Ascending aorta (tissue), 2 donors: ENCODE data around the gene ZDHHC7. TPM values are rescaled to one million over a fixed set of nuclear protein-coding genes. Genes with fewer than 3 reads are reported as not detected.

Experiments
- DNase-seq, 2 donors: peaks; one replicate each; pipeline ENCODE4 v3.0.0-alpha.2; 2019; ENCODE audit warnings: low spot score in 2 of 2
- H3K27ac ChIP-seq, 2 donors: fragments of 200-600 bp; sonication (generic); one replicate each; pipeline ENCODE4 v1.5.1; 2016 to 2017; ENCODE audit warnings: mild to moderate bottlenecking in 1 of 2
- H3K27me3 ChIP-seq: fragments of 200-600 bp; sonication (generic); one replicate; pipeline ENCODE4 v1.5.1; 2017
- H3K36me3 ChIP-seq, 2 donors: fragments of 200-600 bp; sonication (generic); one replicate each; pipeline ENCODE4 v1.5.1; 2016
- H3K4me1 ChIP-seq, 2 donors: fragments of 200-600 bp; sonication (generic); one replicate each; pipeline ENCODE4 v1.5.1; 2016 to 2017; ENCODE audit warnings: mild to moderate bottlenecking in 1 of 2
- H3K4me3 ChIP-seq, 2 donors: fragments of 200-600 bp; sonication (generic); one replicate each; pipeline ENCODE4 v1.5.1; 2016 to 2017; ENCODE audit warnings: mild to moderate bottlenecking in 1 of 2
- H3K9me3 ChIP-seq, 2 donors: fragments of 200-600 bp; sonication (generic); one replicate each; pipeline ENCODE4 v1.5.1; 2016
- CTCF ChIP-seq, 3 experiments: fragments of 200-600 bp in 2 of 3; fragments of 450-650 bp in 1 of 3; sonication (generic) in 2 of 3; IDR thresholded peaks; one replicate each; pipeline ENCODE4 v1.5.1; 2016 to 2019; ENCODE audit warnings: antibody characterized with exemption in 3 of 3, mild to moderate bottlenecking in 1 of 3, moderate library complexity in 1 of 3
- intact Hi-C: fragments of 100-400 bp; cut with DNase I; formaldehyde crosslinking; loops from one replicate; pipeline ENCODE4 v1.15.1; 2023
- total RNA-seq: library from RNA; depleted of rRNA; stranded (reverse); fragments of >200 nt; gene quantifications from one replicate; pipeline ENCODE4 v1.1.0, GENCODE V29; 2016

Gene ZDHHC7
- total RNA-seq, 1 donor from 2014 or later, result 70.7 TPM

- intact Hi-C loops, result loop anchor here (5.0 kb wide), 1 partner anchor 95 kb away; no protein-coding TSS in a partner anchor
- Histone ChIP-seq H3K36me3 (no peaks in the 10 kb centered on the region), H3K4me3 (no peak overlapping the region), H3K27me3 (no peaks in the 10 kb centered on the region), H3K27ac (peak overlapping the region; percentile 82 to 91), H3K4me1 (peaks cover 15 to 26% of the 10 kb centered on the region in 2 donors), H3K9me3 (no peaks in the 10 kb centered on the region)
- DNase-seq, result no peak
- no peak for TF ChIP-seq CTCF (IDR thresholded peaks at IDR 0.05)
Observed at GRCh38 chr16:84932681-84933080, 78.7 kb downstream of the ZDHHC7 start.

- intact Hi-C loops, result loop anchor here (5.0 kb wide), 1 partner anchor 94 kb away; no protein-coding TSS in a partner anchor
Observed at GRCh38 chr16:84931506-84931905, 79.8 kb downstream of the ZDHHC7 start.

GRCh38 chr16:84931107-84931494 is 80.2 kb downstream of the ZDHHC7 start:
- Histone ChIP-seq H3K9me3 (no peaks in the 10 kb centered on the region), H3K27me3 (no peaks in the 10 kb centered on the region), H3K27ac (no peak overlapping the region), H3K36me3 (no peaks in the 10 kb centered on the region), H3K4me1 (peaks cover 15 to 26% of the 10 kb centered on the region in 2 donors), H3K4me3 (no peak overlapping the region)
- DNase-seq, result no peak
- intact Hi-C loops, result loop anchor here (5.0 kb wide), 1 partner anchor 94 kb away; no protein-coding TSS in a partner anchor
- no peak for TF ChIP-seq CTCF (IDR thresholded peaks at IDR 0.05)

More at GRCh38 chr16:84931506-84931905, 79.8 kb downstream of the ZDHHC7 start:
- no peaks in the 10 kb centered on the region for H3K36me3 ChIP-seq
- H3K27ac ChIP-seq, result no peak overlapping the region
- H3K4me3 ChIP-seq, result no peak overlapping the region
- no peak for TF ChIP-seq CTCF (IDR thresholded peaks at IDR 0.05)
- H3K9me3 ChIP-seq, result no peaks in the 10 kb centered on the region
- DNase-seq, result no peak
- peaks cover 15 to 26% of the 10 kb centered on the region in 2 donors for H3K4me1 ChIP-seq
- H3K27me3 ChIP-seq, result no peaks in the 10 kb centered on the region

GRCh38 chr16:84930298-84931106 is 80.8 kb downstream of the ZDHHC7 start:
- no peak for DNase-seq
- TF ChIP-seq CTCF (IDR thresholded peaks at IDR 0.05), result no peak

GRCh38 chr16:84929421-84930297 is 81.7 kb downstream of the ZDHHC7 start:
- Histone ChIP-seq H3K4me3 (no peak overlapping the region), H3K27ac (no peak overlapping the region), H3K27me3 (no peaks in the 10 kb centered on the region), H3K9me3 (no peaks in the 10 kb centered on the region), H3K4me1 (peaks cover 15 to 25% of the 10 kb centered on the region in 2 donors), H3K36me3 (no peaks in the 10 kb centered on the region)
- intact Hi-C loops, result loop anchor here (5.0 kb wide), 1 partner anchor 92 kb away; no protein-coding TSS in a partner anchor
- no peak for TF ChIP-seq CTCF (IDR thresholded peaks at IDR 0.05)
- DNase-seq, result no peak

More at GRCh38 chr16:84930298-84931106, 80.8 kb downstream of the ZDHHC7 start:
- Histone ChIP-seq H3K9me3 (no peaks in the 10 kb centered on the region), H3K27ac (no peak overlapping the region), H3K27me3 (no peaks in the 10 kb centered on the region), H3K4me3 (no peak overlapping the region), H3K4me1 (peaks cover 15 to 26% of the 10 kb centered on the region in 2 donors), H3K36me3 (no peaks in the 10 kb centered on the region)
- intact Hi-C loops, result loop anchor here (5.0 kb wide), 1 partner anchor 93 kb away; no protein-coding TSS in a partner anchor
